Measurements from ENCODE around the gene TMEM30A. TPM values are rescaled to one million over a fixed set of nuclear protein-coding genes. Genes with fewer than 3 reads are reported as not detected.
A peak's percentile ranks its signal among the peaks of the same experiment; 100 is the strongest.

TMEM30A gene
- total RNA-seq, 1 donor from 2014 or later: 99.4 TPM

GRCh38 chr6:75204217-75204958 is 80.2 kb downstream of the TMEM30A start:
- peak; percentile 75 for DNase-seq (ENCODE audit: low spot score)
- TF ChIP-seq CTCF (IDR thresholded peaks at IDR 0.05; ENCODE audit: unreplicated experiment): peak; percentile 67
- H3K27ac Mint-ChIP-seq (ENCODE audit: unreplicated experiment): no peak overlapping the region
- H3K4me3 Mint-ChIP-seq (ENCODE audit: unreplicated experiment): peak overlapping the region; percentile 89
- H3K4me1 Mint-ChIP-seq (ENCODE audit: unreplicated experiment): peaks cover 47% of the 10 kb centered on the region
- H3K36me3 Mint-ChIP-seq (ENCODE audit: low read depth, unreplicated experiment): peaks cover 4% of the 10 kb centered on the region
- H3K9me3 Mint-ChIP-seq (ENCODE audit: unreplicated experiment): no peaks in the 10 kb centered on the region
- H3K27me3 Mint-ChIP-seq (ENCODE audit: unreplicated experiment): peaks cover 30% of the 10 kb centered on the region

- Mint-ChIP-seq H3K4me1 (ENCODE audit: unreplicated experiment) (peaks cover 43% of the 10 kb centered on the region), H3K27me3 (ENCODE audit: unreplicated experiment) (peaks cover 30% of the 10 kb centered on the region), H3K4me3 (ENCODE audit: unreplicated experiment) (no peak overlapping the region), H3K36me3 (ENCODE audit: low read depth, unreplicated experiment) (peaks cover 4% of the 10 kb centered on the region), H3K9me3 (ENCODE audit: unreplicated experiment) (no peaks in the 10 kb centered on the region), H3K27ac (ENCODE audit: unreplicated experiment) (no peak overlapping the region)
- no peak for DNase-seq (ENCODE audit: low spot score)
- TF ChIP-seq CTCF (IDR thresholded peaks at IDR 0.05; ENCODE audit: unreplicated experiment): no peak
Measured at GRCh38 chr6:75203721-75204120, 80.9 kb downstream of the TMEM30A start.

Other genes starting within 250 kb of the TMEM30A start
- 6.3 TPM for gene COL12A1, start 78.7 kb downstream of the TMEM30A start, total RNA-seq (ENCODE audit: unreplicated experiment)
- gene COX7A2, start 41.0 kb downstream of the TMEM30A start, total RNA-seq (ENCODE audit: unreplicated experiment): 341 TPM
- 32.0 TPM for gene FILIP1, start 209.0 kb upstream of the TMEM30A start, total RNA-seq (ENCODE audit: unreplicated experiment)